Common myeloid progenitor, CD34-positive (primary cell): ENCODE measurements around the gene FABP1.

ENCODE experiments used
- CTCF ChIA-PET: fragments of 350-600 bp; sonication (Branson Sonifier 250); formaldehyde crosslinking; loops from one replicate; lab custom pipeline; 2021; ENCODE audit warnings: antibody characterized with exemption; lab: Charles Lee
- POLR2A ChIA-PET: fragments of 350-600 bp; sonication (Branson Sonifier 250); formaldehyde crosslinking; loops from one replicate; lab custom pipeline; 2021; ENCODE audit warnings: antibody characterized with exemption; lab: Charles Lee
- DNase-seq, 3 donors: peaks; one replicate each; pipeline versions ENCODE4 v3.0.0 to v3.0.0-alpha.2; 2013
- H3K27ac ChIP-seq, 2 experiments: 1 replicate in 1 of 2; 2 replicates in 1 of 2; pipeline ENCODE4 v1.7.0; 2013; ENCODE audit warnings: inconsistent platforms in 2 of 2, low read length in 2 of 2, mild to moderate bottlenecking in 2 of 2, low read depth in 1 of 2, moderate library complexity in 1 of 2; ENCODE audit not compliant: severe bottlenecking in 2 of 2, insufficient read depth in 1 of 2, poor library complexity in 1 of 2
- H3K27me3 ChIP-seq, 5 experiments: replicated peaks in 2 of 5; 1 replicate in 3 of 5; 2 replicates in 2 of 5; pipeline versions ENCODE4 v1.6.1 to v1.7.0; 2013; ENCODE audit warnings: low read length in 4 of 5, mild to moderate bottlenecking in 2 of 5, moderate library complexity in 2 of 5, inconsistent platforms in 1 of 5; ENCODE audit not compliant: insufficient read depth in 5 of 5, control insufficient read depth in 4 of 5
- H3K36me3 ChIP-seq, 4 experiments: 1 replicate in 2 of 4; 2 replicates in 2 of 4; pipeline versions ENCODE4 v1.6.1 to v1.7.0; 2013; ENCODE audit warnings: low read length in 3 of 4, control low read depth in 1 of 4, mild to moderate bottlenecking in 1 of 4; ENCODE audit not compliant: control insufficient read depth in 4 of 4, insufficient read depth in 4 of 4
- H3K4me1 ChIP-seq, 4 experiments: 1 replicate in 3 of 4; 2 replicates in 1 of 4; pipeline versions ENCODE4 v1.6.1 to v1.7.1; 2013; ENCODE audit warnings: low read length in 3 of 4, mild to moderate bottlenecking in 3 of 4, control low read depth in 1 of 4, inconsistent platforms in 1 of 4, moderate library complexity in 1 of 4; ENCODE audit not compliant: control insufficient read depth in 4 of 4, insufficient read depth in 4 of 4; ENCODE audit errors: control extremely low read depth in 1 of 4
- H3K4me3 ChIP-seq, 7 experiments: 1 replicate in 4 of 7; 2 replicates in 3 of 7; pipeline versions ENCODE4 v1.5.1 to v1.7.0; 2013; ENCODE audit warnings: mild to moderate bottlenecking in 7 of 7, low read length in 6 of 7, moderate library complexity in 6 of 7, inconsistent platforms in 2 of 7, low read depth in 2 of 7, control low read depth in 1 of 7; ENCODE audit not compliant: insufficient read depth in 4 of 7, control insufficient read depth in 1 of 7; ENCODE audit errors: extremely low read depth in 1 of 7
- H3K9me3 ChIP-seq, 5 experiments: 1 replicate in 4 of 5; 2 replicates in 1 of 5; pipeline versions ENCODE4 v1.6.1 to v1.7.1; 2013; ENCODE audit warnings: low read length in 4 of 5, mild to moderate bottlenecking in 2 of 5, inconsistent platforms in 1 of 5, low read depth in 1 of 5, moderate library complexity in 1 of 5; ENCODE audit not compliant: control insufficient read depth in 4 of 5, insufficient read depth in 2 of 5; ENCODE audit errors: control extremely low read depth in 1 of 5
- WGBS: methylation state at CpG from one replicate; pipeline ENCODE4 v1.1.5; 2013; ENCODE audit not compliant: insufficient coverage; 5-methylcytosine and 5-hydroxymethylcytosine counted together

FABP1 gene

DNA sequence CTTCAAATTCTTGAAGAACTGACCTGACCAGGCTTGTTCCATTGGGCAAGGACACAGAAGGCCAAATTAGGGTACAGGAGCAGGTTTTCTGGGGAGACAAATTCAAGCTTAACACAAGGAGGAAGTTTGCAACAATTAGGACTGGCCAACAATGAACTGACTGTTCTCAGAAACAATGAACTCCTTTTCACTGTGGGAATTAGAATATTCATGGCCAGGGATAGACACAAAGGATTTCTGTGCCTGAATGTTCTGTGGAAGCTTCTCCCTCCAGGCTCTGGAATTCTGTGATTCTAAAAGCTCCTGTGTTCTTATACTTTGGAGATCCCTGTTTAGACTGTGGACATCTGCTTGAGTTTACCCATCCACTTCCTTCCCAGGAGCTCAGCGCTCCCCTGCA, 45.1 kb downstream of the FABP1 start:
- no peaks in the 10 kb centered on the region for H3K4me1 ChIP-seq
- WGBS, result no CpG with 5 or more reads among the region's 1 CpG
- no peak overlapping the region for H3K27ac ChIP-seq
- ChIA-PET CTCF (interaction anchor here (0.9 to 2.0 kb wide), 2 partner anchors 16 to 22 kb away, joined by 3 to 10 read pairs; no protein-coding TSS in a partner anchor), POLR2A (no interaction called here)
- H3K4me3 ChIP-seq, result no peak overlapping the region
- DNase-seq, result no peak
- no peaks in the 10 kb centered on the region for H3K36me3 ChIP-seq
- no peaks in the 10 kb centered on the region for H3K27me3 ChIP-seq
- H3K9me3 ChIP-seq, result no peaks in the 10 kb centered on the region

DNA sequence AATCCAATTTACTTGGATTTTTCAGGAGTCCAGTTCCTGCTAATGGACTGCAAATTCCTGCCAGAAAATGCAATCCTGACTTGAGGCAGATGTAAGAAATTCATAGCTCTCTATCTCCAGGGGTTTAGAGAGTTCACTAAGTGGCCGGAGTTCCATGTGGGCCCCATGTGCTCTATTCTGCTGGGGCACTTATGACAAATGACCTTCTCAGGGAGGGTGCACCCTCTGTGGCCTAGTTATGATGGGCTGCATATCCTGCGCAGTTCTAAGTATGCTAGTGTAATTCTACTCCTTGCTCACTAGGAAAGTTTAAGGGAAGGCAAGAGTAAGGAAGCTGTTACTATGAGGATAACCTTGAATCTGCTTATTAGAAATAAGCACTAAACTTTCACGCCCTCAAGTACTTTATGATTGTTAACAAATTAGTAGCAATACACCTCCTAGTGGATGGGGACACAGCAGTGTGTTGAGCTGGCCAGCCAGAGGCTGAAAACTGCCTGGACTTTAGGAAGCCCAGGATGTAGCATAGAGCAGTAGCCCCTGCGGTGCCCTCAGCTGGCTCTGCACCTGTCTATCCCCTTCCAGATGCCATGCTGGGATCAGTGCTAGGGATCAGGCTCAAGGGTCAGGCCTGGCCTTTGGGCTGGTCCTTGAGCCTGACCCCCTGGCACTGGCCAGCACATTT, 45.8 kb downstream of the FABP1 start:
- Histone ChIP-seq H3K27ac (no peak overlapping the region), H3K9me3 (no peaks in the 10 kb centered on the region), H3K4me3 (no peak overlapping the region), H3K36me3 (no peaks in the 10 kb centered on the region), H3K4me1 (no peaks in the 10 kb centered on the region), H3K27me3 (no peaks in the 10 kb centered on the region)
- ChIA-PET POLR2A (no interaction called here), CTCF (interaction anchor here (0.9 to 2.0 kb wide), 3 partner anchors 16 to 64 kb away, joined by 3 to 10 read pairs (median 5); no protein-coding TSS in a partner anchor)
- WGBS, result 100% methylated on average over 2 of the region's 4 CpGs
- DNase-seq, result no peak

DNA sequence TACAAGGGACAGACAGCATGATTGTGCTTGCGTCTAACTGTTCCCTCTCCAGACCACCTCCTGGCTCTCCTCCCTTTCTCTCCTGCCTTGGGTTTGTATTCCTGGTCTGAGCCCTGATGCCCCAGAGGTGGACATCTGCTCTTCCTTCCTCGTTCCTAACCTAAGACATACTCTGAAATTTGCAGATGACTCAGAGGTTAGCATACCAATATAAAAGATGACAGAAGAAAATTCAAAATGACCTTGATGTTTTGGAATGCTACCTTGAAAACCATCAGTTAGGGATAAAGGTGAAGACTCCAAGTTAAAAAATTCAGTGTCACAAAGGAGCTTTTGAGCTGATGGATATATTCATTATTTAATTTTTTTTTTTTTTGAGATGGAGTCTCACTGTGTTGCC, 47.3 kb downstream of the FABP1 start:
- H3K4me3 ChIP-seq, result no peak overlapping the region
- WGBS, result 89% methylated on average over 1 of the region's 2 CpGs
- CTCF ChIA-PET, result interaction anchor here (0.6 to 1.5 kb wide), 3 partner anchors 20 to 66 kb away, joined by 3 to 5 read pairs (median 3); no protein-coding TSS in a partner anchor

DNA sequence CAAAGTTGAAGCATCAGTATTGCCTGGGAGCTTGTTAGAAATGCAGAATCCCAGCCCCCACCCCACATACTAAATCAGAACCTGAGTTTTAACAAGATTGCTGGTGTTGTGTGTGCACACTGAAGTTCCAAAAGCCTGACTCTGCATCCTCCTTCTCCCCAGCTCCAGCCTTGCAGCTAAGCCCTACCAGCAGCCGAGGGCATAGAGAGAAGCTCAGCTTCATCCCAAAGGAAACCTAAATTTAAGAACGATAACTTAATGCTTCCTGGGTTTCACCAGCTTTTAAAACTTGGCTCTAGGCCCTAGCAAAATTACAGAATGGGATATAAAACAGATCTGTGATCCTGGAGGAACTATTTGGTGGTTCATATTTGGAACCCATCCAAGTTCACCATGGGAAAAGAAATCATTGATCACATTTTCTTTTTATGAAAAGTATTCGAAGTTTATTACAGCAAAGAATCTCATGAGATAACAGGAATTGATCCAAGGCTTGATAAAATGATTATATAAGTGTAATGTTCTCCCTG, 49.2 kb downstream of the FABP1 start:
- DNase-seq, result no peak
- Histone ChIP-seq H3K27ac (no peak overlapping the region), H3K36me3 (no peaks in the 10 kb centered on the region), H3K4me1 (no peaks in the 10 kb centered on the region), H3K9me3 (no peaks in the 10 kb centered on the region), H3K4me3 (no peak overlapping the region), H3K27me3 (no peaks in the 10 kb centered on the region)
- POLR2A ChIA-PET, result no interaction called here
- CTCF ChIA-PET, result interaction anchor here (4.9 kb wide), 1 partner anchor 19 kb away, joined by 21 read pairs; no protein-coding TSS in a partner anchor
- WGBS, result no CpG with 5 or more reads among the region's 3 CpGs

More for the DNA sequence above, 47.3 kb downstream of the FABP1 start:
- Histone ChIP-seq H3K27me3 (no peaks in the 10 kb centered on the region), H3K36me3 (no peaks in the 10 kb centered on the region), H3K27ac (no peak overlapping the region), H3K9me3 (no peaks in the 10 kb centered on the region), H3K4me1 (no peaks in the 10 kb centered on the region)
- no peak for DNase-seq
- POLR2A ChIA-PET, result no interaction called here

DNA sequence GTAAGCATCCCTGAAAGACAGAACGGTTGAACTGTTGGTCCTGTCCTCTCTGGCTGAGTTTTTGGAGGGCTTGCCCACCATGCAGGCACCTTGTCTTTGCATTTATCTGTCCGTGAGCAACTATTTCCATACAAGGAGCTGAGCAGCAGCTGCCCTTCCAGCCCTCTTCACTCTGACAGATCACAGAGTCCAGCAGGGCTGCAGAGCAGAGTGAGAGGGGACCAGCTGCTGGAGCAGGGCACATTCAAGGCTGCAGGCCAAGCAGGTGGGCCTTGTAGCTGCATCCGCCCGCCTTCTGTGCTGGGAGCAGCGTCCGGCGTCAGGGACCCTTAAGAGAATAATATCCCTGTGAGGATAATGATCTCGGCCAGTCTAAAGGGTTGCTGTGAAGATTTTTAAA, 50.8 kb downstream of the FABP1 start:
- POLR2A ChIA-PET, result interaction anchor here (0.7 kb wide), 1 partner anchor 16 kb away, joined by 4 read pairs; no protein-coding TSS in a partner anchor
- Histone ChIP-seq H3K27ac (no peak overlapping the region), H3K27me3 (no peaks in the 10 kb centered on the region), H3K36me3 (no peaks in the 10 kb centered on the region), H3K4me1 (no peaks in the 10 kb centered on the region), H3K4me3 (no peak overlapping the region), H3K9me3 (peaks cover 0 to 2% (median 0%) of the 10 kb centered on the region in 5 experiments)
- WGBS, result 98% methylated on average over 8 of the region's 8 CpGs
- CTCF ChIA-PET, result interaction anchor here (4.9 kb wide), 1 partner anchor 17 kb away, joined by 21 read pairs; no protein-coding TSS in a partner anchor
- no peak for DNase-seq

DNA sequence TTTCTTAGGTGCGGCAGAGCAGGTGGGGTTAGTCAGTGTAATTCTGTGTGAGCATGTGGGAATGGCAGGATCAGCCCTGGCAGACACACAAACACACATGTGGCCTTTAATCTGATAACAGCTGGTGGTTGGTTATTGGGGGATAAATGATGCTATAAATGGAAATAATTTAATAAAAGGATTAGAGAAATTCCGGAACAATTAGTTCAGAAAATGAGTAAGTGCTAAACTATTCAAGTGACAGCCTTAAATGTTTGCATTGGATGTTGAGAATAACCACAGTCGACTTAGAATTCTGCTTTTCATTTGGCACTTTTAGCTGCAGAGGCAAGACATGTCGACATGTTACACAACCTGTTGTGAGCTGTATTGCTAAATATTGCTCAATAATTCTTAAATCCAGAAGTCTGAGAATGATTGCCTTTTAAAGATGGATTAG, 53.0 kb downstream of the FABP1 start:
- Histone ChIP-seq H3K4me1 (no peaks in the 10 kb centered on the region), H3K4me3 (no peak overlapping the region), H3K9me3 (peaks cover 0 to 2% (median 0%) of the 10 kb centered on the region in 5 experiments), H3K36me3 (no peaks in the 10 kb centered on the region), H3K27me3 (no peaks in the 10 kb centered on the region), H3K27ac (no peak overlapping the region)
- ChIA-PET POLR2A (no interaction called here), CTCF (interaction anchor here (0.8 to 4.9 kb wide), 2 partner anchors 15 to 85 kb away, joined by 3 to 21 read pairs; no protein-coding TSS in a partner anchor)
- WGBS, result 100% methylated on average over 2 of the region's 4 CpGs
- no peak for DNase-seq

DNA sequence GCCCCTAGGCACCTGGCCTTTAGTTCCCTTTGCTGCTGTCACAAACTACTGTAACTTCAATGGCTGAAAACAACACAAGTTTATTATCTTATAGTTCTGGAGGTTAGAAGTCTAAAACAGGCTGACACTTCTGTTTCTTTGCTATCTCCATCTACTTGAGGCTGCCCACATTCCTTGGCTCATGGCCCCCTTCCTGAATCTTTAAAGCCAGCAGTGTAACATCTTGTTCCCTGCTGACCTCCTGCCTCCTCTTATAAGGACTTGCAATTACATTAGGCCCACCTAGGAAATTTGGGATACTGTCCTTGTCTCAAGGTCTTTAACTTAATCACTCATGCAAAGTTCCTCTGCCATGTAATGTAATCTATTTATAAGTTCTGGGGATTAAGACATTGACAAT, 53.7 kb downstream of the FABP1 start:
- Histone ChIP-seq H3K4me1 (no peaks in the 10 kb centered on the region), H3K4me3 (no peak overlapping the region), H3K27me3 (no peaks in the 10 kb centered on the region), H3K27ac (no peak overlapping the region), H3K36me3 (no peaks in the 10 kb centered on the region), H3K9me3 (peaks cover 0 to 2% (median 0%) of the 10 kb centered on the region in 5 experiments)
- no peak for DNase-seq
- POLR2A ChIA-PET, result no interaction called here
- CTCF ChIA-PET, result interaction anchor here (4.9 kb wide), 1 partner anchor 14 kb away, joined by 21 read pairs; no protein-coding TSS in a partner anchor
